NCI-H1092 (cell line): Measurements from ENCODE around the gene DCUN1D1.

Experiments
- DNase-seq: peaks from one replicate; lab custom pipeline; 2025; lab: John Stamatoyannopoulos, UW

The DCUN1D1 gene

DNA sequence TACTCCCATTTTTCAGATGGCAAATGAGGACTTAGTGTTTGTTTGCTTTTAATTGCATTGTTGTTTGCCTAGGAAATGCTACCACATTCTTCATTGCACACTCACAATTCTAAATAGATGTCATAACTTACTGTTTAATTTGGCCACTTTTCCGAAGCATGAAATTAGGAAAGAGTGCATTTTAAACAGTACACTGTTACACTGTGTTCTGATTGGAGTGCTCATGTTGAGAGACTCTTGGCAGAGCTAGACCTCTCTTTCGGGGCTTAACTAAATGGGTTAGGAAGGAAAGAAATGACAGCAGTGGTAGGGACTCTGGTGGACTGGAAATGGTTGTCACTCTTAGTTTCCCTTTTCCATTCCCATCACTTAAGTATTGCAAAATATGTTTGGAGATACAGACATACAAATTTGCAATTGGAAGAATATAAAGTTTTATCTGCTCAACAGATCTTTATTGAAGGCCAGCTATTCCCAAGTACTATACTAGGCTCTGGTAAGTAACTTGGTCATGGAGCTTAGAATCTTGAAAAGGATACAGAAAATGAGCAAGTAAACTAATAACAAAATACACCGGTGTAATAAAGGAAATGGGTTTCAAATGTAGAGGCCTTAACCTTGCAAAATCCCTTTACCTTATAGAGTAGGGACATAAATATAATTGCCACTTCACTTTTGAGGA, 90.2 kb downstream of the DCUN1D1 start:
- DNase-seq = no peak
